Stimulated activated CD4-positive, alpha-beta T cell treated with anti-CD3 and anti-CD28 coated beads, TNF-alpha, amount 100 ng/mL, for 4 hours (primary cell): ENCODE results near the gene HEMK1.
A peak's percentile ranks its signal among the peaks of the same experiment; 100 is the strongest.

Source experiments
- DNase-seq, 3 experiments: peaks; one replicate each; pipeline ENCODE4 v3.0.0-alpha.2; 2020; ENCODE audit warnings: low read depth in 3 of 3

The HEMK1 gene

DNA sequence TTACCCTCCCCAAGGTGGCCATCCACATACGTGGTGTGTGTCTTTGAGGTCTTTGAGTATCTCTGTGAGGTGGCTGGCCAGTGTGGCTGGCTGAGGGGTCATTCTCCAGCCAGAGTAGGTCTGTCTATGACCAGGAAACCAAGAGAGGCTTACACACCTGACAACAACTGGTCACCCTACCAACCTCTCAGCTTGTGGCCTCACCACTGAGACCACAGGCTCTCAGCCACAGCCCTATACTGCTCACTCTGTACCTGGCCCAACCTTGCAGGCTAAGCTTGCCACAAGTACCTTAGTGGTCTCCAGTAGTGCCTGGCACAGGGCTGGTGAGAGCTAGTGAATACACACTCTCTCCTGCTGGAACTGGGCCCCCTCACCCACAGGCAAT lies 5.1 kb downstream of the HEMK1 start:
- no peak for DNase-seq

DNA sequence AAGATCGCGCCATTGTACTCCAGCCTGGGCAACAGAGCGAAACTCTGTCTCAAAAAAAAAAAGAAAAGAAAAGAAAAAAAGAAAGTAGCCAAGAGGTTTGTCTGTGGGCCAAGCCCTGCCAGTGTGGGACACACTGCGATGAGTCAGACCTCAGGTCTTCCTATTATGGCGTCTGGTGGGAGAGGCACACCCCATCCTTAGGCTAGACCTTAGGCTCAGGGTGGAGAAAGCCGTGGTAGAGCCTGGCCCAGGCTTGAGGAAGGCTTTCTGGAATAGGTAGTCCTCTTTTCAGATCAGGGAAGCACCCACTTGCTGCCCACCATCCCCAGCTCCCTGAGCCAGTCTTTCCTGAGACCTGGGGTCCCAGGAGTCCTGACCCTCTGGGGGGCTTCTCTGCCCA lies 6.0 kb downstream of the HEMK1 start:
- no peak for DNase-seq

DNA sequence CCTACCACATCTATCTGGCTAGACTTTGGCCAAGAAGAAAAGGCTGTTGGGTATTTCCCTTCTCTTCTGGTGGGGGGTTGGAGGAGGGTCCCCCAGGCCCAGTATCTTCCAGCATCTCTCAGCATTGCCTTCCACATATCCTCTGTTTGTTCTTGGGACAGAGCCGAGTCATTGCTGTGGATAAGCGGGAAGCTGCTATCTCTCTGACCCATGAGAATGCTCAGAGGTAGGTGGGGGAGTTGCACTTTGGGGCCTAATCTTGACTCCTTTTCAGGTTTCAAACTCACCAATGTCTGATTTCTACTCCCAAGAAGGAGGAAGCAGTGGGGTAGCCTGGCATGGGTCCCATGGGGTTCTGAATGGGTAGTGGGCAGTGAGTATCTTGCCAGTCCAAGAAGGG lies 8.0 kb downstream of the HEMK1 start:
- DNase-seq = no peak

DNA sequence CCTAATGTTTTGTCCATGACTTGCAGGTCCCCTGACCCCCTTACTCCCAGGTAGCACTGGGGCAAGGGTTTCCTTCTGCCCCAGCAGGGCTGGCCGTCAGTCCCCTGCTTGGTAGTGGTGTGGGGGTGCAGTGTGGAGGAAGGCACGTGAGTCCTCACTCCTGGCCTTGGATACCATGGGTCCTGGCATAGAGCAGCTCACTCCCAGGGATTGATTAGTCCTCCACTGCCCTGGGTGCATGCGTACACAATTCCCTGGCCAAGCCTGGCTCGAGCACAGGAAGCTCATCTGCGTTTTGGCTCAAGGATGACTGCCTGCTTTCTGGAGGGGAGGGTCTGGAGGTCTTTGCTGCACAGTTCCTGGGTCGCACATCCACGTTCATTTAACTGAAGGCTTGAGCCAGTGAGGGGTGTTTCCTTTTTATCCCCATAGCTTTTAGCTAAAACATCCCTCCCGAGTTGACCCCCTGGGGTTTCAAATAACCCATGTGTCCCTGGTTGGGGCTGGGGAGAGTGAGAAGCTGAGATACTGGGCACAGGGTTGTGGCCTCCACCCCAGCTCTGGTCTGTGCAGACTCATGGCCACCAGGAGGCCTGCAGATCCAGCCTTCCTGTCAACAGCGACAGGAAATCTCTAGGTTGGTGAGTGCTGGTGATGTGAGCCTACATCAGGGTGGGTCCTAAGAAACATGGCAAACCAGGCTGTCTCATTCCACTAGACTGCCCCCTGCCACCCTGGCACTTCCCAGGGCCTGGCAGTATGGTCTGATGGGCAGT lies 11.5 kb downstream of the HEMK1 start:
- DNase-seq = no peak

DNA sequence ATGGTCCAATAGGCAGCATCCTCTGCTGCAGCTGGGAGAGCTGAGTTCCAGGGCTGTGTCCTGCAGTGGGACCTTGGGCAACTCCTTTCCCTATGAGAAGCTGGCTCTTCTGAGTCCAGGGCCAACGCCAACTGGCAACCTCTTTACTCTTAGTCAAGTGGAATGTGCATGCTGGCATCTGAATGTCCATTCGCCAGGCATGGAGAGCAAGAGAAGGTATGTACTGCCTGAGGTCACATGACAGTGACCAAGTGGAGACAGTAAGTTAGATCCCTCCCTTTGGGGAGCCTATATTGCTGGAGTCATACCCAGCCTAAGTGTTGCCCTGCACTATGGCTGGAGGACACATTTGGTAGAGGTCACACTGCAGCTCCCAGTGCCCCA lies 12.1 kb downstream of the HEMK1 start:
- no peak for DNase-seq

DNA sequence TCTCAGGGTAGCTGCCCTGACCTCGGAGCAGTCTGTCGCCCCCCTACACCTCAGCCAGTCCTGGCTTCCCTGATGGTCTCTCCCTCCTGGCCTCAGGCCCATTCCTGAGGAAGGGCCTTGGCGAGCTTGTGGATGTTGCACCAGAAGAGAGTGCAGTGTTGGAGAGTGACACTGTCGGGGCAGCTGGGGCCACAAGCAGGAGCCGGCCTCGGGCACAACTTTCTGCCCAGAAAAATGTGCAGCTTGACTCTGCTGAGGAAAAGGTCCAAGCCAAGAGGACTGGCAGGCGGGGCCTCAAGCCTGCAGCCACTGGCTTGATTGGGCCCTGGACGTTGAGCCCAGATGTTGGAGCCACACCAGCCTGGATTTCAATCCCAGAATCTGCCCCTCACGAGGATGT lies 12.8 kb downstream of the HEMK1 start:
- DNase-seq = no peak

DNA sequence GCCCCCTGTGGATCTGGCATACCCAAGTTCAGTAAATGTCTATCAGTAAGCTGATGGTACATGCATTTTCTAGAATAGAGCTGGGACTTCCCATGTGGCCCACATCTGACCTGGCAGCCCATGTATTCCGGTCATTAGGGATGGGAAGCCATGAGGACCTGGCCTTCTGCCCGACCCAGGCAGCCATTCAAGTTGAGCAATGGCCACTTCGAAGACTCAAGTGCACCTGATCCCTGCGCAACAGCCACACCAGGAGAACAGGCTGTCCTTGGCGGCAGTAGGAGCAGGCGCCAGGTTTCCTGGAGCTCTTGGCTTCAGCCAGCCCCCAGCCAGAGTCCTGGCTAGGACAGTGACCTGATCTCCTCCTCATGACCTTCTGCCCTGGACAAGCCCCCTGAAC lies 14.6 kb downstream of the HEMK1 start:
- DNase-seq = no peak

DNA sequence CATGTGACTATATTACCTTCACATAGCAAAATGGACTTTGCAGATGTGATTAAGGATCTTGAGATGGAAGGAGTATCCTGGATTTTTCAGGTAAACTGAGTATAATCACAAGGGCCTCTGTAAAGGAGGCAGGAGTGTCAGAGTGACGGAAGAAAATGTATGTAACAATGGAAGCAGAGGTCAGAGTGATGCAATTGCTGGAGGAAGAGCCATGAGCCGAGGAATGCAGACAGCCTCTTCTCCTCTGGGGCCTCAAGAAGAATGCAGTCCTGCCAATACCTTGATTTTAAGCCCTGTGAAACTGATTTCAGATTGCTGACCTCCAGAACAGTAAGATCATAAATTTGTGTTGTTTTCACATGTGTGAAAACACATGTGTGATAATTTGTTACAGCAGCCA lies 15.1 kb downstream of the HEMK1 start:
- DNase-seq = no peak

DNA sequence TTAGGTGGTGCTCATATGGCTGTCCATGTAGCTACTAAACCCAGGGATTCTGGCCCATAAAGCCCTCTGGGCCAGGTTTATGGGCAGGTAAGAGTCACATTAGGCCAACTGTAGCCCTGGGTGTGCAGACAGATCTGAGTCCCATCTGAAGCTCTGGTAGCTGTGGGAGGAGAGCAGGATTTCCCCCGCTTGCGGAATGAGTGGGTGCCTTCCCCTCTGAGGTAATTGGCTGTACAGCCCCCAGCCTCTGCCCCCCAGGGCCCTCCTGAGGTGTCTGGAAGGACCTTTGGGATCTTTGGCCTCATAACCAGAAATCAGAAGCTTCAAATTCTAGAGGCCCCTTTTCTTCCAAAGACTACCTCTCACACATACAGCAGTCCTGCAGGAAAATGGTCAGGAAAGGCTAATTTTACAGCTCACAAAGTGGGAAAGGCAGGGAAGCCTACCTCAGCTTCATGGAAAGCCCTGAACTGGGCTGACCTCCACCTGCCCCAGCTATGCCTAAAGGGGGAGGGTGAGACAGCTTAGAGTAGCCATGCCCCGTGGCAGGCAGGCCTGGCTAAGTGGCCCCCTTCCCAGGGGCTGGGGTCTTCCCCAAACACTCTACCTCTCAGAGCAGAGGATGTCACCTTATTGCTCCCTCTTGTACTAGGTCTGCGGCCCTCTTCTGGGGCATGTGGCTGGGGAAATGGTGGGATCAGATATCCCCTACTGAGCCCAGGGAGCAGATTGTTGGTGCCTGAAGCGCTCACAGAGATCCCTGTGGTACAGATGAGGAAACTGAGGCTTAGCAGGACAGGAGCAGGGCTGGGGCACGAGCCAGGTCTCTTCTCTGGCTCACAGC lies 16.8 kb downstream of the HEMK1 start:
- no peak for DNase-seq

DNA sequence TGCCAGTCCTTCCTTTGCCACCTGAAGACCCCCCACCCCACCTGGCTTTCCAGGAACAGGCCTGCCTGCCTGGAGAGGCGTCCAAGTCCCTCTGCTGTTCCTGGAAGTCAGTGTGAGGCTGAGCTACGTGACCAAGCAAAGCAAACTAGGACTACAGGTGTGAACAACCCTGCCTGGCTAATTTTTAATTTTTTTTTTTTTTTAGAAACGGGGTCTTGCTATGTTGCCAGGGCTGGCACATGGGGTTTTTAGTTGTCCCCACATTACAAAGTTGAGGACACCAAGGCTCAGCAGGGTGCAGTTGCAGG lies 17.4 kb downstream of the HEMK1 start:
- DNase-seq = no peak

DNA sequence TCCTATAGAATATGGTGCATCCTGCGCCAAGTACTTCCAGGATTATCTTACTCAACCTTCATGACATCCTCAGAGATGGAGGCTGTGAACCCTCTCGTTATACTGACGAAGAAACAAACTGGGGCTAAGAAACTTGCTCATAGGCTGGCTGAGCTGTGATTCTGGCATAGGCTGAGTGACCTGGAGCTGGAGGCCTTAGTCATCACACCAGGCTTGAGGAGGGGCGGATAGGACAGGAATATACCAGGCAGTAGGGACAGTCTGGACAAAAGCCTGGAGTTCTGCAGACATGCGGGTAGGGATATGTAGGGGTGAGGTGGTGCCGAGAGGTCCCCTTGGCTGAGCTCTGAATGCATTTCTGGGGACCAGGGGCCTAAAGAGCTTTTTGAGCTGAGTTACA lies 18.1 kb downstream of the HEMK1 start:
- no peak for DNase-seq

DNA sequence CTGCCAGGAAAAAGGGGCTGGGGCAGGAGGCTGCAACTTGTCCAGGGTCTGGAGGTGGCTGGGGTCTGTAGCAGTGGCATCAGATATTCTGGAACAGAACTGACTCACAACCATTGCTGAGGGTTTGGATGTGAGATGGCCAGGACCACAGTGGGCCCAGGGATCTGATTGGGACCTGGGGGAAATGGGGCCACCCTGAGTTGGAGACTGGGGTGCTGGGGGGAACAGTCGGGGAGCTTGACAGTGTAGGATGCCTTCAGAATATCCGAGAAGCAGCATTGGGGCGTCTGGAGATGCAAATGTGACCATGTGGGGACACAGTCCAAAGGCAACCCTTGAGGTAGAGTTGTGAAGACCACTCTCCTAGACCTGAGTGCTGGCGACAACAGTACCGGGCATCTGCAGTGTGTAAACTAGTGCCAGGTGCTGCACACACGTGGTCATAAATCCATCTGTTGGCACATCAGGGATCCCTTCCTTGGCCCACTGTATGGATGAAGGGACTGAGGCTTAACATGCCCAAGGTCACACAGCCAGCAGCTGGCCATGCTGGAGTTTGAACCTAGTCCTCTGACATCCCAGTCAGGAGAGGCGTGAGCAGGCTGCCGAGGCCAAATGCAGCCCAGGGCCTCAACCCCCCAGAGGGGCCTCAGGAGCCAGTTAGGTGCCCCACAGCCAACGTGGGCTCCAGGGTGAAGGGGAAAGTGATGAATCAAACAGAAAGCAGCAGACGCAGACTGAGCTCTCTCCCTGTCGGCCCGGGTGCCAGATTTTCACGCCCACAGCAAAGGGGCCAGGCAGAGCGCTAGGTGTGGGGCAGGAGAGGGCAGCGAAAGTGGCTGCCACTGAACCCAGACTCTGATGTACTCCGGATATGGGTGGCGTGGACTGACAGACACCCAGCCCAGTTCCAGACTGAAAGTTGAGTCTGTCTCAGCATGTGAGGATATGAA lies 18.8 kb downstream of the HEMK1 start:
- DNase-seq = peak in 1 of 3 experiments; percentile 61

DNA sequence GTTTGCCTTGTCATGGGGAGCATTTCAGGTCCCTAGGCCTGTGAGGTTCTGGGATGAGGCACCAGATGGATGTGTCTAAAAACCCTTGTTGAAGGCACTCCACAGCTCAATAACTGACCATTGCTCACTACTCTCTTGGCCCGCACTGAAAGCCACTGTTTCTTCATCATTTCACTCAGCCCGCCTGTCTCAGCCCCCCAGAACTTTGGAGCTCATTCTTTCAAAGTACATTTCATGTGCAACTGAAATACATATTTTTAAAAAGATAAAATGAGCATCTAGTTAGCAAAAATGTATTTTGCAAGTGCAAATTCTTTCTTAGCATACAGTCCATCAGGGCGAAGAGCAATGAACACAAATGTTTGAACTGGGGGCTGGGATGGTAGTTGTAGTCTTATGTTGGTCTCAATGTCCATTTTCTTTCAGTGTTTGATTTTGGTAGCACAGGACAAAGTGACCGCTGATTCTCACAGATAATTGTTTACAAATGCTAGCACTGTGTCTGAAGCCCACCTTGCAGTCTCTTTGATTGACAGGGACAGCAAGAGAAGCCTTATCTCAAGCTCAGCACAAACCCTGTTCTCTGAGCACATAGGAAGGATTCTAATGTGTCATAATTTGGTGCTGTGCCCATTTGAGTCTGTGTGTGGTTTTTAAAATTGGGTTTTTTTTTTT lies 19.6 kb downstream of the HEMK1 start:
- DNase-seq = no peak

DNA sequence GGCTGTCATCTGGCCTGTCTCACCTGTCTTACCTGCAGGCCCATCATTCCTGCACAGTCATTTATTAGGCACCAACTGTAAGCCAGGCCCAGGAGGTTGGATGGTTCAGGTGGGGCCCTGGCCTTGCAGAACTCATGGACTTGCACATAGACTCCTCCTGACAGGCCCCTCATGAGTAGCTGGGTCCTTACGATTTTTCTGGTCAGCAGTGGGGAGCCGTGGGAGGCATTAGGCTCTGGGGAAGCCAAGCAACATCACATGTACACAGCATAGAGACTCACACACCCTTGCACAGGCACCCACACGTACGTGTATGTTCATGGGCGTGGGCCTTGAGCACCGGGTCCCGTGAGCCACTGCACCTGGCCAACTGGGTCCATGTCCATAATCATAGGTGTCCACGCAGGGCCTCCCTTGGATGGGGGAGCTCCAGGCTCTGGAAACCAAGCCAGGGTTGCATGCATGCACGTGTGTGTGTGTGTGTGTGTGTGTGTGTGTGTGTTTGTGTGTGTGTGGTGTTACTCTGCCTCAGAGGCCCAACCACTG lies 21.9 kb downstream of the HEMK1 start:
- DNase-seq = no peak

DNA sequence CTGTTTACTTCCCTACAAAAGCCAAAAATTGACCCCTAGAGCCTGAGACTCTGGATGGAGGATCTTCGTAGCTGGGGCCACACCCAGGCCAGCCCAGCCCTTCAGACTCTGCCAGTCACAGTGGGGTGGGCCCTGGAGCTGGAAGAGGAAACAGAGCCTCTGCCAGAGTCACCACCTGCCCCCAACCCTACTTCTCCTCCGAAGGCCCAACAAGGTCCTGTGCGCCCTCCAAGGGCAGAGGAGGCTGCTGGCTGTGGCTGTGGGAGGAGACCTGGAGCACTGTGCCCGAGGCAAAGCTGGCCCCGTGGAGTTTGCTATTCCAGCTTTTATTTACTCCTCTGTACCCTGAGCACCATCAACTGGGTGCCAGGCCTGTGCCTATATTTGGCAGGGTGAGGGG lies 23.2 kb downstream of the HEMK1 start:
- DNase-seq = no peak

DNA sequence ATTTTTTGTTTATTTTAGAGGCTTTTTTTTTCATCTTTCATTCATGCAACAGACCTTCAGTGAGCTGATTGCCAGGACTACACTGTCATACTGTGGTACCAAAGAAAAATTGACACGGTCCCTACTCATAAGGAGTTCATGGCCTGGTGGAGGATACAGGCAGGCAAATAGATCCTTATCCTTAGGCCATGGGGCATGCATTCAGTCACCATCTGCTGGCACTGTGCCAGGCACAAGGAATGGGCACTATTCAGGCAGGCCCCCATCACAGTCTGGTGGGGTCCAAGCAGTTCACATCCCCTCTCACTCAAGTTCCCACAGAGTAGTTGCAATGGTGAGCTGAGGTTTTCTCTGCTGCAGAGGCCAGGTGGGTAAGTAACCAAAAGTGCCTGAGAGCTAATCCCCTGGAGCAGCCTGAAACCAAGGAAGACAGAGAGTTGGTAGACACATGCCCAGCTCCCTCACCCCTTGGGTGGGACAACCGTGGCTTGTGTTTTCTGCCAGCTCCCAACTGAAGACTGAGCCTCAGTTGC lies 25.0 kb downstream of the HEMK1 start:
- DNase-seq = no peak

DNA sequence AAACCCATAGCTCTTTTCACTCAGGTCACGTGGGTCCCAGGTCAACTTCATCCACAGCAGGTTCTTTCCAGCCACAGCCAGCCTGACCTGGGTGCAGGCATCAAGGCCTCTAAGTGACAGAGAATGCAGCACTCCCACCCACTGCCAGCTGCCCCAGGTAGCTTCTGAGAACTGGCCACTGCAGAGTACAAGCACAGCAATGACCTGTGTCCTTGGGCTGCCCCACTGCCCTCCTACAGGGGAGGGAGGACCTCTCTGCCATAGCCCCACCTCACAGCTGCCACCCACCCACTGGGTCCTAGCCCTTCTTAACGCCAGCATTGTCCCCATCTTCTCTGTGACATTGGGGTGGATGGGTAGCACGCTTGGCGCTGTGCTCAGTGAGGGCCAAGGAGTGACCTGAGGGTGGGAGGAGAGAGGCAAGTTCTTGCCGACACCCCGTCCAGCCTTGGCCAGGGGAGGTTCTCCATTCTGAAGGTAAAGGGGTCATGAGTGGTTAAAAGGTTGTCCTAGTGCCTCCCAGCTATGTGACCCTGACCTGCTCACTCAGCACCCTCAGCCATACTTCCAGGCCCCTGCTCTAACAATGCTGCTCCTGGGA lies 29.9 kb downstream of the HEMK1 start:
- no peak for DNase-seq

DNA sequence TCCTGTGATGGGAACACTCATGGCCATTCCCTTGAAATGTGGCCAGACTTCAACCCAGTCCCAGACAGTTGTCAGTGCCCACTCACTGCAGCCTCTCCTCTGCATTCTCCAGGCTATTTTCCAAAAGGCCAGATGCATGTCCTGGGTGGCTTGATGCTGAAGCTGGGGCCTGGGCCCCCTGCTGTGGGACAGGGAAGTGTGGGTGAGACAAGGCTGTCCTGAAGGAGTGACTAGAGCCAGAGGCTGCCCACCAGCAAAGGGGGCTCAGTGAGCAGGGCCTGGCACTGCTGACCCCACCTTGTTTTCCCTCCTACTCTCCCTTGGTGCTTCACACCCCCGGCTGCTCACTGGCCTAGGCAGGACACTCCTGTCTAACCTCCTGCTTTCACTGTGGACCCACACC lies 30.4 kb downstream of the HEMK1 start:
- no peak for DNase-seq

DNA sequence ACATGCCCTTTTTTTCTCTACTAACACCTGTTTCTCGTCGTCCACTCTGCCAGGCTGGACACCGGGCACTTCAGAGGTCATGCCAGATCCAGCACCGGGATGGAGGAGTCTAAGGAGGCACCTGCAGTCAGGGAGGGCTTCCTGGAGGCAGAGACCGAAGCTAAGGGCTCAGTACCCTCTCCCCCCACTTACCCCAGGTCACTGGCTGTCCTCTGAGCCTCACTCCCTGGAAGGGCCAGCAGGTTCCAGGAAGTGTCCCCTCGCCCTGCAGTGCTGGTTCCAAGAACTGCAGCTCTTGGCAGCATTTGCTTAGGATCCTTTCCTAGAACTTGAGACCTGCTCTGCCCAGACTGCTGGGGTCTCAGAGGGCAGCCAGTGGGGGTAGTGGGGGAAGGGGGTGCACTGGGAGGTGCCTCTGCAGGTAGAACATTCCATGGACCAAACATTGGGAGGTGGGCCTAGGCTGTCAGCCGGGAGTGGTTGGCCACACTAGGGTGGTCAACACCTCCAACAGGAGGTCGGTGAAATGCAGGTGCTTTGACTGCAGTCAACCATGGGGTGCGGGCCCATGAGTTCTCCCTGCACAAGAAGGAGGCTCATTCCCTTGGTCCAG lies 30.9 kb downstream of the HEMK1 start:
- DNase-seq = no peak

DNA sequence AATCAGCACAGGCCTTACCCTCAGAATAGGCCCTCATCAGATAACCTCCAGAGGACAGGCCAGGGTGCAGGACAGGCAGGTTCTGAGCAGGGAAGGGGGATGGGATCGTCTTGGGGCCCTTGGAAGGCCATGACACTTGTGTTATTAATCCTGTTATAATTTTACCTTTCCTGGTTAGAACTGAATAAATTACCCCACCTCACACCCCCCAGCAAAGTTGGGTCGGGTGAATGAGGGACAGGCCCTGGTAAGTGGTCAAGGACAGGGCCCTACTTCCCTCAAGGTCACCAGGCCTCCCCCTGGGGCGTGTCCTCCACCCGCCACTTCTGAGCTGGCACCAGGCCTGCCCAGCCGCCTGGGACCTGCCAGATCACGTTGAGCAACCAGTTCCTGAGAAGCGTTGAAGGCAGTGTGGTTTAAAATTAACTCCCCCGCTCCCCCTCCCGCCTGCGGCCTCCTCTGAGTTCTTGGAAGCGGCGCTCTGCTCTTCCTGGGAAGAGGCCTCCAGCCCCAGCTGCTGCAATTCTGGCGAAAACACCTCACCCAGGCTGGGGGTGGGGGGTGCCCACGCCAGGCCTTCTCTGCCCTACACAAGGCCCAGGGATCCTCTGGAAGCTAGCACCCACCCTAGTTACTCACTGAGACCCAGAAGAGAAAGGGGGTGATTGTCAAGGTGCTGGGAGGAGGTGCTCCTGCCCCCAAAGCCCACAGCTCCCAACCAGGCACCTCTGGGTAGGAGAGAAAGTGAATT lies 31.7 kb downstream of the HEMK1 start:
- peak; percentile 74 to 94 (median 89) for DNase-seq
